GM19467 (cell line): ENCODE results near the gene ECSCR.
"Not testable (repeated sequence)": the region's sequence is repeated elsewhere in the genome, so short reads cannot be mapped to it uniquely, and the experiment has no call there.

ENCODE experiments used
- ATAC-seq: cut with Tn5 transposase; IDR thresholded peaks from one replicate; pipeline ENCODE4 v1.9.1; 2021; ENCODE audit warnings: mild to moderate bottlenecking, moderate library complexity; ENCODE audit not compliant: unreplicated experiment

Gene ECSCR, protein sequence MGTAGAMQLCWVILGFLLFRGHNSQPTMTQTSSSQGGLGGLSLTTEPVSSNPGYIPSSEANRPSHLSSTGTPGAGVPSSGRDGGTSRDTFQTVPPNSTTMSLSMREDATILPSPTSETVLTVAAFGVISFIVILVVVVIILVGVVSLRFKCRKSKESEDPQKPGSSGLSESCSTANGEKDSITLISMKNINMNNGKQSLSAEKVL

GRCh38 chr5:139462586-139463276 lies at the start of gene ECSCR:
ECSCR (minus strand) TSS chr5:139462743; CDS start chr5:139462670, 73 bp downstream.
- ATAC-seq: no peak

GRCh38 chr5:139504722-139505121 lies 42.2 kb upstream of the ECSCR start:
- ATAC-seq: not testable (repeated sequence)

GRCh38 chr5:139503879-139504278 lies 41.3 kb upstream of the ECSCR start:
- not testable (repeated sequence) for ATAC-seq

- not testable (repeated sequence) for ATAC-seq
Observed at GRCh38 chr5:139503036-139503817, 40.7 kb upstream of the ECSCR start.

GRCh38 chr5:139501381-139501780 lies 38.8 kb upstream of the ECSCR start:
- no peak for ATAC-seq

- ATAC-seq: no peak
Observed at GRCh38 chr5:139495638-139496435, 33.3 kb upstream of the ECSCR start.

- no peak for ATAC-seq
Observed at GRCh38 chr5:139494832-139495231, 32.3 kb upstream of the ECSCR start.

DNA sequence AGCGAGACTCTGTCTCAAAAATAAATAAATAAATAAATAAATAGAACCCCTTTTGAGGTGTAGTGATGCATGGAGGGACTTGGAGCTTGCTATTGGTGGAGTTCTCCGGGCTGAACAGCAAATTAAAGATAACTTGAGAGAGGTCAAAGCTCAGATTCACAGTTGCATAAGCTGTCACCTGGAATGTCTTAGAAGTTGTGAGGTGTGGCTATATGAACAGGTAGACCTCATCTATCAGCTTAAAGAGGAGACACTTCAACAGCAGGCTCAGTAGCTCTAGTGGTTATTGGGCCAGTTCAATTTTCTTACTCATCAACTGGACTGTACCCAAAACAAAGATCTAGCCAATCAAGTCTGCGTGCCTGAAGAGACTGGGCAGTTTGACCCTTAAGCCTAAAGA lies 31.7 kb upstream of the ECSCR start:
- no peak for ATAC-seq

DNA sequence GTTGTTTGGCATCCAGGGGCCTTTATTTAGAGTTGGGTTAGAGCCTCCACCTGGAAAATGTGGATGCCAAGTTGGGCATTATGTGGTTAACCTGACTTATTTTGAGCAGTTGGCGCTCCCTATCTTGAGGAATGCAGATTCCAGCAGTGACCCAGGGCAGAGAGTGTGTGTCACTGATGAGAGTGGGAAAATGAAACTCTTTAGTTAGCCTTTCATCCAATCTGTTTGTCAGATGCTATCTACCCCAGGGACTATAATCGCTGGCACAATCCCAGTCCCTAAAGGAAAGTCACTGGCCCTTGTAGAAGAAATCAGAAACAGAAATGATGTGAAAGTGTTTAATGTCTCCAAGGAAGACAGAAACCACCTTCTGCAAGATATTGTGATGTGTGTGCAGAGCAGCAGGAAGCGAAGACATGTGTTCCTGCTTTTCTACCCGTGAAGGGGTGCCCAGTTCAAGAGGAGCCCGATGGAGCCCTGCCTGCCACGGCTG lies 30.2 kb upstream of the ECSCR start:
- ATAC-seq: no peak

DNA sequence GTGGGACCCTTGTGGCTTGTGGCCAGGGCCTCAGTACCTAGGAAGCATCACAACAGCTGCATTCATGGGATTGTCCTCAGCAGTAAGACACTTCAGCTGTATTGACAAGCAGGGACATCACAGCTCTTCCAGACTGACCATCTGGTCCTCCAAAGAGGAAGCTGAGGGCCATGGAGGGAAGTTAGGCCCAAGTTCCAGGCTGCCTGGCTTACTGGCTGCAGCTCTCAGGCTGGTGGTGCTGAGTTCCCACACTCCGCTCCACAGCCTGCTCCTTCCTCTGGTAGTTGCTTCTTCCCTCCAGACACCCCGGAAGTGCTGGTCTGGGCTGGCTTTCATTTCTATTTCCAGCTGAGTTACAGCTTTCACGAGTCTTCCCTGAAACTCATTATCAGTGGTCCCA lies 25.7 kb upstream of the ECSCR start:
- ATAC-seq: no peak

- no peak for ATAC-seq
Observed at GRCh38 chr5:139486201-139486600, 23.7 kb upstream of the ECSCR start.

GRCh38 chr5:139482890-139483208 lies 20.3 kb upstream of the ECSCR start:
- not testable (repeated sequence) for ATAC-seq

DNA sequence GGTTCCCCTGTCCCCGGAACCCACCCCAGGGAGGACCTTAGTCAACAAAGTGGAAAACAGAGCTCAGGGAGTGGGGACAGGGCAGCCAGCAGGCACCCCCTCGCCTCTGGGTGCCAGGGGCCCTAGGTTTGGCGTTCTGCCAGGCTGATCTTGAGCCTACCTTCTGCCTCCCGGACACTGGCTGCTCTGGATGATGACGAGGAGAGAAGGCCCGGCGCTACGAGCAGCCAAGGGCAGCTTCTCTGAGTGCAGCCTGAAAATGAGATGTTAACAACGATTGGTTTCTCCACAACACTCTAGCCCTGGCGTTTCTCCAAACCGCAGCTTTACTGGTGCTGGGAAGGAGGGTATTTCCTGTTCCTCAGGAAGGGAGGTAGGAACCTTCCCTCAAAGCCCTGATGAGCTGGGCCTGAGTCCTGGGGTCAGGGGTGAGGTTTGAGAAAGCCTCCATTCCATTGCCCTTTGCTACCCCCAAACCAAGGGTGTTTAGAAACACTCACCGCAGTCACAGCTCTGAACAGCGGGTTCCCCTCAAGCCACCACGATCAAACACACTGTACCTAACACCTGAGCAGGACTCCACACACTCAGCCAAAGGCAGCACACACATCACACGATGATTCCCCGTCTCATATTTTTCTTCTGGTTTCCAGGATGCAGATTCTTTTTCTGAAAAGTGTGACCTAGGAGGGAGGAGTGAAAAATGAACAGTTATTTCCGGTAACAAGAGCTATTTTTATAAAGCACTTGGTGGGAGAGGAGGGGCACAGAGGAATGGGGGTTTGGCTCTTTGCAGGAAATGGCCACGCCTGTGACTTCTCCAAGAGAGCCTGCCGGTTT lies 19.7 kb upstream of the ECSCR start, which contains the start of gene STING1:
TSS of gene STING1 (minus strand) at position 709 of the 840 bp plus-strand sequence. CDS start 1,054 bp downstream, outside the sequence.
- ATAC-seq: no peak

DNA sequence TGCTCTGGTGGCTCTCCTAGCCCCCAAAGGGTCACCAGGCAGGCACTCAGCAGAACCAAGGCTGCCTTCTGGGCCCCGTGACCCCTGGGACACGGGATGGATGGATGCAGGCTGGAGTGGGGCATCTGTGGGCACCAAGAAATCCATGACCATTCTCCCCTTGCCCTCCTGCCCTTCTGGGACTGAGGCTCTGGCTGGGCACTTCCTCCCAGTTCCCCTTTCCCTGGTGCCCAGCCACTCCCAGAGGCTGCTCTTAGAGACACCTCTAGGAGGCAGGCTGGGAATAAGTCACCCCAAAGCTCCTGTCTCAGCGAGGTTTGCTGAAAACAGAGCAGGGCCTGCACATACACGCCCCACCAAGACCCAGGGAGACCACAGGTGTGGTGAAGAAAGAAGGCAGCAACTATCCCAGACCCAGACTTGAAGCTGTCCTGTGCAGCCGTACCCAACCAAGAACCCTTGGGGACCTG lies 19.1 kb upstream of the ECSCR start:
- no peak for ATAC-seq

GRCh38 chr5:139481122-139481533 lies 18.6 kb upstream of the ECSCR start:
- ATAC-seq: no peak

- not testable (repeated sequence) for ATAC-seq
Observed at GRCh38 chr5:139479729-139480128, 17.2 kb upstream of the ECSCR start.

DNA sequence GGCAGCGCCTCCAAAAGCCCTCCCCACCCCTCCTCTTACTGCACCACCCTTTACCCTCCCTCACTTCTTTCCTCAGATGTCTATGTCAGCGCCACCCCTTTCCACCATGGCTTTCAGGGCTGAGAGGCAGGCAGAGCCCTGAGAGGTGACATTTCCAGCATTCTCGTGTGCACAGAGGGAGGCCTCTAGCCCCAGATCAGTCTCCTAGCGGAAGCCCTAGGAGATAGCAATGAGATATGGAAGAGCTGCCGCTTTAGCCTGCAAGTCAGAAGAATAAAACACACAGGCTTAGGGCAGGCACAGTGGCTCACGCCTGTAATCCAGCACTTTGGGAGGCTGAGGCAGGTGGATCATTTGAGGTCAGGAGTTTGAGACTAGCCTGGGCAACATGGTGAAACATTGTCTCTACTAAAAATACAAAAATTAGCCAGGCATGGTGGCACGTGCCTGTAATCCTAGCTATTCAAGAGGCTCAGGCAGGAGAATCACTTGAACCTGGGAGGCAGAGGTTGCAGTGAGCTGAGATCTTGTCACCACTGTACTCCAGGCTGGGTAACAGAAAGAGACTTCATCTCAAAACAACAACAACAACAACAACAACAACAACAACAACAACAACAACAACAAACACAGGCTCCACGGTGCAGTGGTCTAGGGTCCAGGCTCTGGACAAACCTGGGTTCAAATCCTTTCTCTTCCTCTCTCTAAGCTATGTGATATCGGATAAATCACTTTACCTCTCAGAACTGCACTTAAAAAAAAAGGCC lies 16.3 kb upstream of the ECSCR start:
- not testable (repeated sequence) for ATAC-seq

DNA sequence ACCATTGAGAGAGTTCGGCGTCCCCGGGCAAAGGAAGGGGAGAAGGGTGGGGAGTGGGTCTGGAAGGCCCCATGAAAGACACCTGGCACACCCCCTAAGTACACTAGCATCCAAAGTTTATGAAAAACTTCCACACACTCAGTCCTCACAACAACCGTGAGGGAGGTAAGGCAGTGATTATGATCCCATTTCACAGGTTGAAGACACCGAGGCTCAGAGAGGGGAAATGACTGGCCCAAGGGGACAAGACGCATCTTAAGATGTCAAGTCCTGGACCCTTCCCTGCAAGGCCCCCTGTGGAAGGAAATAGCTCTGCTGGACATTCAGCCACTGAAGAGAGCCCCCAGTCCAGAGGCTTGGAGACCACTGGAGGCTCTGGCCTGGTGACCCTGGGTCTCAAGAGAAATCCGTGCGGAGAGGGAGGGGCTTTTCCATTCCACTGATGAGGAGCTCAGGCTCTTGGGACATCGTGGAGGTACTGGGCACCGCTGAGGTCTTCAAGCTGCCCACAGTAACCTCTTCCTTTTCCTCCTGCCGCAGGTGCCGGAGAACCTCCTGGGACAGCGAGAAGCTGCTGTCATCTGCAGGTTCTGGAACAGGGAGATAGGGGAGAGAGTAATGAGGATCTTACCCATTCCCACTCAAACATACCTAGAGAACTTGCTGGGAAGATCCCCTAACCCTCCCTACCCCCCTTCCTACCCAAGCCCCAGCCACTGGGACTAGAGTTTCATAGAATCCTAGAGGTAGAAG lies 13.5 kb upstream of the ECSCR start:
- no peak for ATAC-seq
